Body of pancreas (tissue), 4 donors: Measurements from ENCODE around the gene KCTD4. TPM values are rescaled to one million over a fixed set of nuclear protein-coding genes. Genes with fewer than 3 reads are reported as not detected.

ENCODE experiments used
- ATAC-seq: fragments of 150-250 bp; one replicate; pipeline ENCODE4 v1.9.1; 2016
- DNase-seq, 4 donors: peaks; one replicate each; pipeline ENCODE4 v3.0.0-alpha.2; 2019
- H3K27ac ChIP-seq, 4 donors: fragments of 200-600 bp; sonication (generic); 1 replicate in 3 of 4; 2 replicates in 1 of 4; pipeline versions ENCODE4 v1.5.1 to v1.6.1; 2016 to 2019; ENCODE audit warnings: mild to moderate bottlenecking in 1 of 4, mixed read lengths in 1 of 4, moderate library complexity in 1 of 4
- H3K27me3 ChIP-seq, 2 donors: fragments of 200-600 bp; sonication (generic); one replicate each; pipeline ENCODE4 v1.6.0; 2016; ENCODE audit warnings: mild to moderate bottlenecking in 1 of 2
- H3K36me3 ChIP-seq, 2 donors: fragments of 200-600 bp; sonication (generic); replicated peaks in 1 of 2; 2 replicates each; pipeline ENCODE4 v1.5.1; 2016; ENCODE audit warnings: low read depth in 2 of 2; ENCODE audit not compliant: insufficient read depth in 1 of 2
- H3K4me1 ChIP-seq: fragments of 200-600 bp; sonication (generic); one replicate; pipeline ENCODE4 v1.6.0; 2016
- H3K4me3 ChIP-seq, 2 donors: fragments of 200-600 bp; sonication (generic); 1 replicate in 1 of 2; 2 replicates in 1 of 2; pipeline ENCODE4 v1.5.1; 2016 to 2019
- H3K9me3 ChIP-seq, 3 donors: fragments of 200-600 bp; sonication (generic); 1 replicate in 2 of 3; 2 replicates in 1 of 3; pipeline ENCODE4 v1.5.1; 2016
- CTCF ChIP-seq, 7 experiments: fragments of 450-650 bp in 4 of 7; fragments of 200-600 bp in 3 of 7; sonication (generic) in 3 of 7; IDR thresholded peaks; one replicate each; pipeline ENCODE4 v1.5.1; 2016 to 2019; ENCODE audit warnings: antibody characterized with exemption in 7 of 7
- POLR2A ChIP-seq, 3 donors: fragments of 450-650 bp; IDR thresholded peaks; one replicate each; pipeline ENCODE4 v1.6.1; 2016; ENCODE audit warnings: antibody characterized with exemption in 3 of 3, mild to moderate bottlenecking in 2 of 3
- WGBS, 2 donors: methylation state at CpG; one replicate each; pipeline ENCODE4 v1.1.5; 2017; 5-methylcytosine and 5-hydroxymethylcytosine counted together
- intact Hi-C: fragments of 100-400 bp; cut with DNase I; formaldehyde crosslinking; loops from one replicate; pipeline ENCODE4 v1.15.1; 2023
- total RNA-seq, 2 donors: library from RNA; depleted of rRNA; stranded (reverse); fragments of >200 nt; gene quantifications; one replicate each; pipeline ENCODE4 v1.1.0, GENCODE V29; 2016

The KCTD4 gene
- total RNA-seq, 2 donors from 2014 or later = not detected

GRCh38 chr13:45231305-45231704 lies 30.5 kb upstream of the KCTD4 start:
- no peaks in the 10 kb centered on the region for H3K9me3 ChIP-seq
- intact Hi-C loops = no loop called here
- no peak overlapping the region for H3K4me3 ChIP-seq
- no peak for DNase-seq
- 80 to 89% methylated on average over 4 of the region's 4 CpGs for WGBS, 2 donors
- H3K27me3 ChIP-seq = no peaks in the 10 kb centered on the region
- no peak overlapping the region for H3K27ac ChIP-seq
- no peak for ATAC-seq
- TF ChIP-seq POLR2A (IDR thresholded peaks at IDR 0.05) (no peak), CTCF (IDR thresholded peaks at IDR 0.05) (no peak)
- no peaks in the 10 kb centered on the region for H3K36me3 ChIP-seq
- H3K4me1 ChIP-seq = no peaks in the 10 kb centered on the region

GRCh38 chr13:45229172-45229571 lies 28.3 kb upstream of the KCTD4 start:
- no peak for DNase-seq
- H3K27ac ChIP-seq = no peak overlapping the region
- H3K4me1 ChIP-seq = no peaks in the 10 kb centered on the region
- WGBS, 2 donors = 88 to 97% methylated on average over 4 of the region's 4 CpGs
- no peak for TF ChIP-seq CTCF (IDR thresholded peaks at IDR 0.05)
- TF ChIP-seq POLR2A (IDR thresholded peaks at IDR 0.05) = no peak
- no peaks in the 10 kb centered on the region for H3K9me3 ChIP-seq
- intact Hi-C loops = no loop called here
- no peaks in the 10 kb centered on the region for H3K27me3 ChIP-seq
- ATAC-seq = no peak
- H3K36me3 ChIP-seq = no peaks in the 10 kb centered on the region
- no peak overlapping the region for H3K4me3 ChIP-seq

GRCh38 chr13:45228002-45228401 lies 27.2 kb upstream of the KCTD4 start:
- no peaks in the 10 kb centered on the region for H3K9me3 ChIP-seq
- 90 to 91% methylated on average over 5 of the region's 5 CpGs for WGBS, 2 donors
- no peaks in the 10 kb centered on the region for H3K36me3 ChIP-seq
- ATAC-seq (no peak), DNase-seq (no peak)
- intact Hi-C loops = no loop called here
- no peak overlapping the region for H3K4me3 ChIP-seq
- H3K27ac ChIP-seq = no peak overlapping the region
- H3K4me1 ChIP-seq = no peaks in the 10 kb centered on the region
- TF ChIP-seq CTCF (IDR thresholded peaks at IDR 0.05) (no peak), POLR2A (IDR thresholded peaks at IDR 0.05) (no peak)
- H3K27me3 ChIP-seq = no peaks in the 10 kb centered on the region

GRCh38 chr13:45226024-45226423 lies 25.2 kb upstream of the KCTD4 start:
- no peak for TF ChIP-seq POLR2A (IDR thresholded peaks at IDR 0.05)
- TF ChIP-seq CTCF (IDR thresholded peaks at IDR 0.05) = no peak
- ATAC-seq (no peak), DNase-seq (no peak)
- H3K9me3 ChIP-seq = no peaks in the 10 kb centered on the region
- intact Hi-C loops = no loop called here
- H3K27ac ChIP-seq = no peak overlapping the region
- H3K36me3 ChIP-seq = no peaks in the 10 kb centered on the region
- WGBS, 2 donors = 85 to 86% methylated on average over 3 of the region's 3 CpGs
- no peak overlapping the region for H3K4me3 ChIP-seq
- no peaks in the 10 kb centered on the region for H3K27me3 ChIP-seq
- no peaks in the 10 kb centered on the region for H3K4me1 ChIP-seq

- ATAC-seq = no peak
- Histone ChIP-seq H3K4me1 (no peaks in the 10 kb centered on the region), H3K4me3 (no peak overlapping the region), H3K36me3 (no peaks in the 10 kb centered on the region), H3K27ac (no peak overlapping the region), H3K9me3 (no peaks in the 10 kb centered on the region), H3K27me3 (no peaks in the 10 kb centered on the region)
- WGBS, 2 donors = 87 to 91% methylated on average over 4 of the region's 4 CpGs
- intact Hi-C loops = no loop called here
- TF ChIP-seq CTCF (IDR thresholded peaks at IDR 0.05) (no peak), POLR2A (IDR thresholded peaks at IDR 0.05) (no peak)
- no peak for DNase-seq
These were observed 24.5 kb upstream of the KCTD4 start for GRCh38 chr13:45225370-45225769.
